Dedifferentiated amniotic fluid mesenchymal stem cell (primary cell): Measurements from ENCODE around the gene RBM14.
"Not testable (repeated sequence)": the region's sequence is repeated elsewhere in the genome, so short reads cannot be mapped to it uniquely, and the experiment has no call there.

Source experiments
- DNase-seq: peaks from one replicate; pipeline ENCODE4 v3.0.0-alpha.2; 2016; ENCODE audit errors: extremely low spot score

RBM14 gene, protein sequence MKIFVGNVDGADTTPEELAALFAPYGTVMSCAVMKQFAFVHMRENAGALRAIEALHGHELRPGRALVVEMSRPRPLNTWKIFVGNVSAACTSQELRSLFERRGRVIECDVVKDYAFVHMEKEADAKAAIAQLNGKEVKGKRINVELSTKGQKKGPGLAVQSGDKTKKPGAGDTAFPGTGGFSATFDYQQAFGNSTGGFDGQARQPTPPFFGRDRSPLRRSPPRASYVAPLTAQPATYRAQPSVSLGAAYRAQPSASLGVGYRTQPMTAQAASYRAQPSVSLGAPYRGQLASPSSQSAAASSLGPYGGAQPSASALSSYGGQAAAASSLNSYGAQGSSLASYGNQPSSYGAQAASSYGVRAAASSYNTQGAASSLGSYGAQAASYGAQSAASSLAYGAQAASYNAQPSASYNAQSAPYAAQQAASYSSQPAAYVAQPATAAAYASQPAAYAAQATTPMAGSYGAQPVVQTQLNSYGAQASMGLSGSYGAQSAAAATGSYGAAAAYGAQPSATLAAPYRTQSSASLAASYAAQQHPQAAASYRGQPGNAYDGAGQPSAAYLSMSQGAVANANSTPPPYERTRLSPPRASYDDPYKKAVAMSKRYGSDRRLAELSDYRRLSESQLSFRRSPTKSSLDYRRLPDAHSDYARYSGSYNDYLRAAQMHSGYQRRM

DNA sequence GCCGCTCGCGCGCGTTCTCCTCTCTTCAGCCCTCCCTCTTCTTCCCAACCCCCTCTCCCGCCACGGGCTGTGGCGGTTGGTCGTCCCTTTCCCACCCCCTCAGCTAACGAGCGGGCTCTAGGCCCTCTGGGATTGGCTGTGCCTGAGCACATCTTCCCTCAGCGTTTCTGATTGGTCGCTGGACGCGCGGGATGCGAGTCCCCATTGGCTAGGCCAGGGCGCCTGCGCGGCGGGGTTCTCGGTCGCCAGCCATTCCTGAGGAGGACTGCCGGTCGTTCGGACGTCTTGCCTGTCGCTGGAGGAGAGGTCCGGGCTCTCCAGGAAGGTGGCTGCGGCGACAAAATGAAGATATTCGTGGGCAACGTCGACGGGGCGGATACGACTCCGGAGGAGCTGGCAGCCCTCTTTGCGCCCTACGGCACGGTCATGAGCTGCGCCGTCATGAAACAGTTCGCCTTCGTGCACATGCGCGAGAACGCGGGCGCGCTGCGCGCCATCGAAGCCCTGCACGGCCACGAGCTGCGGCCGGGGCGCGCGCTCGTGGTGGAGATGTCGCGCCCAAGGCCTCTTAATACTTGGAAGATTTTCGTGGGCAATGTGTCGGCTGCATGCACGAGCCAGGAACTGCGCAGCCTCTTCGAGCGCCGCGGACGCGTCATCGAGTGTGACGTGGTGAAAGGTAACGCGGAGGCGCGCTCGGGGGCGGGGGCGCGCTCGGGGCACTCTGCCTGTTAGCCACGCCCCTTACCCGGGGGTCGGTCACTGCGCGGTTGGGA is at the start of gene RBM14:
Gene RBM14, plus strand, starts transcription at position 252 of the 776 bp plus-strand sequence. Its CDS starts 91 bp downstream, at position 343.
- peak; percentile 99 for DNase-seq

DNA sequence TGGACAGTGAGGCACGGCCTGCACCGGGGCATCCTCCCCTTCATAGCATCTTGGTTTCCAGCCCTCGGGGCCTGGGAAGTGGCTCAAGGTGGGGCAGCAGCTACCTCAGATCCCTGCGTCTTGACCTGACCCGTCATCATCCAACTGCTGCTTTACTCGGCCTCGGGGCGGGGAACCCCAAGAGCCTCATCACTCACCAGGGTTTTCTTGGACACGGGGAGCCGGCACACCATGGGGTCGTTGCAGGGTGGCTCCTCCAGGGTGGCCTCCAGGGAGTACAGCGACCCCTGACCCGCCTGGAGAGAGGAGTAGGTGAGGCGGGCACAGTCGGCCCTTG is 48.7 kb upstream of the RBM14 start:
- DNase-seq = no peak

DNA sequence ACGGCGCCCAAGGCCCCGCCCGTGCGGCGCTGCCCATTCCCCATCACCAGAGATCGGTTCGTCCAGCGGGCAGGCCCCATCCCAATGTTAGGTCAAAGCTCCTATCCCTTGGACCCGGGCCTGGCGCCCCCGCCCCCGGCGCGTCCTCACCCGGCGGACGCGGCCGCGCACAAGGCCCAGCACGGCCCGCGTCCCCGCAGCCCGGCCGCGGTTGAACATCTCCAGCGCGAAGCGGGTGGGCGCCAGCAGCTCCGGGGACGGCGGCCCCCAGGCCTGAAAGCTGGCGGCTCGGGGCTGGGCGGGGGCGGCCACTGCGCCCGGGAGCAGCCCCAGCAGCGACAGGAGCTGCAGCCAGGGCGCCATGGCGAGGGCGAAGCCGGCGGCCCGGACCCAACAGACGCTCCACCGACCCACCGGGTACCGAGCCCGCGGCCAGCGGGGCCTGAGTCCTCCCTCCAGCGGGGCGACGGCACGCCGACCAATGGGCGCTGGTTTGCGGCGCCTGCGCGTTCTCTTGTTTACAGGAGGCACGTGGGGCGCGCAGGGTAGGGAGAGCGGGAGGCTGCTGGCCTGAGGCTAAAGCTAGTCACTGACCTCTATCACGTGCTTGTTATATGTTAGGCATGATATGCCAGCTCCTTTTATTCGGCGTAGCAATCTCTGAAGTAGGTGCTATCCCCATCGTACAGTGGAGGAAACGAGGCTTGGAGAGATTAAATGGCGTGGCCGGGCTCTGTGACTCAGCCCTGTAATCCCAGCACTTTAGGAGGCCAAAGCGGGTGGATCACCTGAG is 48.1 kb upstream of the RBM14 start, which contains the start of gene CTSF:
Gene CTSF, minus strand, starts transcription at position 483 of the 793 bp plus-strand sequence. Its CDS starts 120 bp downstream, at position 363.
- peak; percentile 59 for DNase-seq

DNA sequence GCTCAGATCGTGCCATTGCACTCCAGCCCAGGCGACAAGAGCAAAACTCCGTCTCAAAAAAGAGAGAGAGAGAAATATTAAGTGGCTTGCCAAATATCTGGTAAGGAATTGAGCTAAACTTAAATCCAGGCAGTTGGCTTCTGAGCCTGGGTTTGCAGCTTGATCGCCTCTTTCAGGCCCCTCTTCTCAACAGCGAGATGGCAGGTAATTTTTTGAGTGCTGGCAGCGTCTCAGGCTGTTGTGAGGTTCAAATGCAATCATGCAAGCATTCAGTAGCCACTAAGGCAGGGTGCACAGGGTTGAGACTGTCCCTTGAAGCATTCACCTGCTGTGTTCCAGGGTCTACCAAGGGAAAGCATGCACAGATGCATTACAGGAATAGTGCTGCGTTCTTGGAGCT is 47.4 kb upstream of the RBM14 start:
- DNase-seq = no peak

DNA sequence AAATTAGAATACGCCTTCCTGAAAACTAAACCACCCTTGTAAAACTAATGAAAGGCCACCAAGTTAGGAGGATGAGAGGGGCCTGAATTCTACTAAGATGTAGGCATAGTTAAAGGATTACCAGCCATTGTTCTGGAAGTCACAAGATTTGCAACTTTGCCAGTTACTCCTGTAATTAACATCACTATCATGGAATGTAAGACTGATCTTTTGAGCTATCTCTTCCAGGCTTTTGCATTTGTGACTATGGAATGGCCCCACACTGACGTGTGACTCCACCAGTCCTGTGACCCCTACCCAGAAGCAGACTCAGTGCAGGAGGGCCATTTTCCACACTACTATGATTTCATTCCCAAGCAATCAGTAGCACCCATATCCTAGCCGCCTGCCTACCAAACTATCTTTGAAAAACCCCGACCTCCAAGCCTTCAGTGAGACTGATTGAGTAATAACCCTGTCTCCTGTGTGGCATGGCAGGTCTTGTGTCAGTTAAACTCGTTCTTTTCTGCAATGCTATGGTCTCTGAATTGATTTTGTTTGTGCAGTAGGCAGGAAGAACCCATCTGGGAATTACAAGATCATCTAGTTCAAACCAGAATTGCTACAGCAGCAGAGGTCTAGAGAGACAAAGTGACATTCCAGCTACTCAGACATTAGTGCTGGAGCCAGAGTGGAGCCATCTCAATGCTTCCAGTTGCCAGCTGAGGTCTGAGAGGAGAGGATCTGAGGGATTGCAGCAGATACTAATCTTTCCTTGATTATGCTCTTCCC is 46.2 kb upstream of the RBM14 start:
- no peak for DNase-seq

DNA sequence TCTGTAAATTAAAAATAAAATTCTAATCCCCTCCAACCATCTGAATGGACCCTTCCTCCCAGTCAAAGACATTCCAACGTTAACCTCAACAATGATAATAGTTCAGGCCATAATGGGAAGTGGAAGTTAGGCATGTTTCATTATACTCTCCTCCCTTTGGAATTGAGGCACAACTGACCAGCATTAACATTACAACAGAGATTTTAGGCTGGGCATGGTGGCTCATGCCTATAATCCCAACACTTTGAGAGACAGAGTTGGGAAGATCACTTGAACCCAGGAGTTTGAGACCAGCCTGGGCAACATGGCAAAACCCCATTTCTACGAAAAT is 45.6 kb upstream of the RBM14 start:
- DNase-seq = no peak

DNA sequence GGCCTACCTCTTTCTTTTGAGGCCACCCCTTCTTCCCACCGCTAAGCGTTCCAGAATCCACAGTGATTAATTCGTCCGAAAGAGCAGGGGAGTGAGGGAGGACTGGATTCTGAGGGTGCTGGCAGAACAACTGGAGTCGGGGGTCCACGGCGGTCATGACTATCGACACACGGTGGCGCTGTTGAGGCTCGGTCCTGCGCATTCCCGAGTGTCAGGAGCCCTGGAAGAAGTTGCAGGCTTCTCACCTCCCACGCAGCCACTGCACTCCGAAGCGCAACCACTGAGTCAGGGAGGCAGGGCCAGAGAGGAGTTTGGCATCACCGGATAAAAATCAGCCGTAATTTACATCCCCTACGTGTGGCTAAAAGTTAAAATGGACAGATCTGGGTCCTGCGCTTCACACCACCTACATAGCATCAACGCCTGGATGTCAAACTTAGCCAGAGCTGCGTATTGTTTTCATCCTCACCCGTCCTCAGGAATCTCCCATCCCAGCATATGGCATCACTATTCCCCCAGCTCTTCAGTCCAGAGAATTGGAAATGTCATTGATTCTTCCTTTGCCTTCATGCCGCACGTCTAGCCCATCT is 37.3 kb upstream of the RBM14 start:
- DNase-seq = peak; percentile 79

DNA sequence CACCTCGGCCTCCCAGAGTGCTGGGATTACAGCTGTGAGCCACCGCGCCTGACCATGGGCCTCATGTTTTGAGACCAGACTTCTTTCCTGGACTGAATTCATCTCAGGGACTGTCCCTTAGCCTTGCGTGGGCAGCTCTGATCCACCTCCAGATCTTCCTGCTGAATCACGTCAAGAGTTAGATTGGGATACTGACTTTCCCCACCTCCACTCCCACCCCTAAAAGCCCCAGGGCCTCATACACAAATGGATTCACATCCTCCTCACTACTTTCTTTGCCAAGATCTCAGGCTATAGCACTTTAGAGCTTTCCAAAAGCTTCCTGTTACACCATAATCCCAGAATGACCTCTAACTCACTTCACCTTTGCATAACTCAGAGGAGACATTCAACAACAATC is 35.6 kb upstream of the RBM14 start:
- DNase-seq = no peak

DNA sequence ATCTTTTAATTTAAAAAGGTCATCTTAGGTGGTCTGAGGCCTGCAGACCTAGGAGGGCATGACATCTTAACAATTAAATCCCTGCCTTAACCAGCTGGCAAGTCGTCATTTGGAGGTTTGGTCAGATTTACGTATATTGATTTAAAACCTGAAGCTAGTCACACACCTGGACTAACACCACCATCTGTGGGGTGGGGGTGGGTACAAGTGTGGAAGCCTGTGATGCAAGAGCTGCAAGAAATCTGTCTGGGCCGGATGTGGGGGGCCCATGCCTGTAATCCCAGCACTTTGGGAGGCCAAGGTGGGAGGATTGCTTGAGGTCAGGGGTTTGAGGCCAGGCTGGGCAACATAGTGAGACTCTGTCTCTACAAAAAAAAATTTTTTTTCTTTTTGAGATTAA is 35.2 kb upstream of the RBM14 start:
- DNase-seq = no peak

DNA sequence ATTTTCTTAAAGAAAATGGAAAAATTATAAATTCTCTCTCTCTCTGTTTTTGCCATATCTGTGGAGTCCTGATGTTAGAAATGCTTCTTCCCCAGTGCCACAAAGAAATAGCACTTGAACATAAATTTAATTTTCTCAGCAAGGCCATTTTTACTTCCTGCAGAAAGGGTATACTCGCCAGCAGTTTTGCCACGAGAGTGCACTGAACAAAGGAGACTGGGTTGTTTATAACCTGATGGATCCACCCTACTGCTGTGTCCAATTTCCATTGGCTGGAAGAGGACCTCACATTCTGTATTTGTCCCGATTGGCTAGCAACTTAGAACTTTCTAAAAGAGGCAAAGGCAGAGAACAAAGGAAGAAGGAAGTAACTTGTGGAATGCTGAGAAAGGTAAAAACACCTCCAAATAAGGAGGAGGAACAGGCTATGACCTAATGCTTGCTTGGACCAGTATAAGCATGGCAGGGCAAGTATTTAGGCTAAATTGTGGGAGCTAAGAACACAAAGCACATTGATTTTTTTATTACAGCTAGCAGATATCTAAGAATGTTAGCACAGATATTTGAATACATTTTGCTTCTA is 33.8 kb upstream of the RBM14 start:
- DNase-seq = not testable (repeated sequence)

DNA sequence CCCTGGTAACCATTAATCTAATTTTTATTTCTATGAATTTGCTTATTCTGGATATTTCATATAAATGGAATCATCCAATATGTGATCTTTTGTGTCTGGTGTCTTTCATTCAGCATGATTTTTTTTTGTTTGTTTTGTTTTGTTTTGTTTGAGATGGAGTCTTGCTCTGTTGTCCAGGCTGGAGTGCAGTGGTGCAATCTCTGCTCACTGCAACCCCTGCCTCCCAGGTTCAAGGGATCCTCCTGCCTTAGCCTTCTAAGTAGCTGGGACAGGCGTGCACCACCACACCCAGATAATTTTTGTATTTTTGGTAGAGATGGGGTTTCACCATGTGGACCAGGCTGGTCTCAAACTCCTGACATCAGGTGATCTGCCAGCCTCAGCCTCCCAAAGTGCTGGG is 31.0 kb upstream of the RBM14 start:
- not testable (repeated sequence) for DNase-seq

DNA sequence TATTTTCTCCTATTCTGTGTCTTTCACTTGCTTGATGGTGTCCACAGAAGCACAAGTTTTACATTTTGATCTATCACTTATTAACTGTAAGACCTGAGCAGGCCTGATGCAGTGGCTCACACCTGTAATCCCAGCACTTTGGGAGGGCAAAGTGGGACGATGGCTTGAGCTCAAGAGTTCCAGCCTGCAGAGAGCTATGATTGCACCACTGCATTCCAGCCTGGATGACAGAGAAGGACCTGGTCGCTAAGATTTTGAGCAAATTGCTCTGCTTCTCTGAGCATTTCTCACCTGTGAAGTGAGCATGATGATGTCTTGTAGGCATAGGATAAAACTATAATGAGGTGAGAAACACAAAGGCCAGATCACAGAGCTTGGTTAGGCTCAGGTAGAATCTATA is 30.3 kb upstream of the RBM14 start:
- DNase-seq = no peak

DNA sequence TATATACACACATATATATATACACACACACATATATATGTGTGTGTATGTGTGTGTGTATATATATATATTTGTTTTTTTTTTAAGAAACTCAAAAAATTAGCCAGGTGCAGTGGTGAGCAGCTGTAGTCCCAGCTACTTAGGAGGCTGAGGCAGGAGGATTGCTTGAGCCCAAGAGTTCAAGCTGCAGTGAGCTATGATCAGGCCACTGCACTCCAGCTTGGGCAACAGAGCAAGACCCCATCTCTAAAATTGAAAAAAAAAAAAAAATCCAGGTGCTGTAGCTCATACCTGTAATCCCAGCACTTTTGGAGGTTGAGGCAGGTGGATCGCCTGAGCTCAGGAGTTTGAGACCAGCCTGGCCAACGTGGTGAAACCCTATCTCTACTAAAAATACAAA is 27.1 kb upstream of the RBM14 start:
- not testable (repeated sequence) for DNase-seq

DNA sequence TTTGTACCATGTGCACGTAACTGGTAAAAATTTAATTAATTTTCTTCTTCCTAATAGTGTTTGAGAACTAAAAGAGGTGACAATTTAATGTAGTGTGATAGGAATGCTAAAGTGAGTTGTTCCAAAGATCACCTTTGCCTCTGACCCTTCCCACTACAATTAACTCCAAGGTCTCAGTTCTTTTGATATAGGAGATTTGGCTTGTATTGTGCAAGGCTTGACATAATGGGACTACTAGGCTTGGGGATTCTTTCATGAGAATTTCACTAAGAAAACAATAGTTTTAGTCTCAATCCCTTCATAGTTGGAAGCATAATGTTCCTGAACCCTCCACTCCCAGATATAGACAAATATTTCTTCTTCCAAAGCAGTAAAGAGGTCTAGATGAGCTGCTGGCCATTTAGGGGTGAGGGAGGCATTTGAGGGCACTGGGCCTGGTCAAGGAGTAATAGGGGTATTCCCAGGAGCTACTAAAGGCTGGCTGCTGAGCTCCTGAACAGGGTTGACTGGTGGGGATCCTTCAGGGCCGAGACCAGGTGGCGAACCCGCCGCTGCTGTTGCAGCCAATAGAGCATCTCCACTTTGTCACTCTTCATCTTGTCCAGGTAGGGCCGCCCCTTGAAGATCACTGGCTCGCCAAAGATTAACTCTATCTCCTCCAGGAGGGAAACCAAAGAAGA is 26.3 kb upstream of the RBM14 start:
- DNase-seq = no peak

DNA sequence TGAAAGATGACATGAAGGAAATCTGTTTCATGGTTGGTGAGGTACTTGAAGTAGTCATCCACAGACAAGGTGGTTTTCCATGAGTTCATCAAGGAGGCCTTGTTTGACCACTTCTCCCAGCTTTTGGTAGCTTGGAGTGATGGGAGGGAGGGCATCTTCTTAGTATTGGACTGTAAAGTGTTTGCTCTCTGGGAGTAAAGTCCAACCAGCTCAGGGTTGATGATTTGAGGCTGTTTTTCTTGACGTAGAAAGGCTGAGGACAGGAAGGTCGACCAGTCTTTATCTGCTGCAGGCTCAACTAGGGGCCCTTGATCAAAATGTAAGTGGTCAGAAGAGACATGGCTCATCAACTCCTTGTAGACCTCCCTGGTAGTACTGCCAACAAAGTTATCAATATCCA is 25.3 kb upstream of the RBM14 start:
- DNase-seq = no peak

DNA sequence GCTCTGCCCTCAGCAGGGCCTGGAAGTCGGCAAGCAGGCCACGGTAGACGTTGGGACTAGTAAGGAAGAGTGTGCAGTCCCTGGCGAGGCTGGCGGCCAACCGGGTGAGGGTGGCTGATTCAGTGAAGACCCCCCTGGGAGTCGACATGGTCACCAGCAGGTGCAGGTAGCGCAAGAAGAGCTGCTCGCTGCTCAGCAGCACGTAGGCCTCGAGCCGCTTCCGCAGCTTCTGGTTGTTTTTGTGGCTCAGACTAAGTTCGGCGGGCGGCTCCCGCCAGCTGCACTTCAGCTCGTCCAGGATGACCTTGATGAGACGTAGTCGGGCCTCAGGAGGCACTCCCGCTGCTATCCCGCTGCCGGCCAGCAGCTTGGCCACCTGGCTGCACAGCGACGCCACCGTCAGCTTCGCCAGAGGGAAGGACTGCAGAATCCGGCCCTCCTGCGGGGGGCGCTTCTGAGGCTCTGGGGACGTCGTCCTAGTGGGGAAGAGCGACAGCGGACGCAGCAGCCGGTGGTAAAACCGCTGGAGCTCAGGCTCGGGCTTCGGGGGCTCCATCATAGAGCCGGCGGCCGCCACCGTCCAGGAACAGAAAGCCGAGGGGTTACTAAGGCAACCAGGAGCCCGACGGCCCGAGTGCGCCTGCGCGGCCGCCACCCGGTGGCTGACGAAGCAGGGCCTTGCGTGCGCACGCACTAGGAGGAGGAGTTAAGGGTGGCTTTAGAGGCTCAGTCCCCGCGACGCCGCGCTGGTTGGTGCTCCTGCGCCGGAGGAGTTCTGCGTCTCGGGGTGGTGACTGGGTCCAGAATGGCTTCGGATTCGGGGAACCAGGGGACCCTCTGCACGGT is 23.8 kb upstream of the RBM14 start, which contains the start of the genes CCDC87 and CCS:
Gene CCDC87, minus strand, starts transcription at position 607 of the 846 bp plus-strand sequence. Its CDS starts 48 bp downstream, at position 559.
Gene CCS, plus strand, starts transcription at position 729 of the 846 bp plus-strand sequence. Its CDS starts 77 bp downstream, at position 806.
- peak; percentile 94 for DNase-seq

DNA sequence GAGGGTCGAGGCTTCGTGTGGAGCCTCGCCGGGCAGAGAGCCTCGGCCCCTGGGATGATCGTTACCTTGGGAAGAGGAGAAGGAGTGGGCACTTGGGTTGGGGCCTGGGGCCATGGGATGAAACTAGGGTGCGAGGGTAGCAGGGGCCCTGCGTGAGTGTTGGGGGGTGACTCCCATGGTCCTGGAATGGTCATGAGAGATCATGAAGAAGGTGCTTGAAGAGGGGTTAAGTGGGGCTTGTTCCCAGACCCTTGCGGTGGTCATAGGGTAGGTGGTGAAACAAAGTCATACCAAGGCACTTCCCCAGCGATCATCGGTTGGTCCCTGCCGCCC is 23.2 kb upstream of the RBM14 start:
- DNase-seq = no peak

DNA sequence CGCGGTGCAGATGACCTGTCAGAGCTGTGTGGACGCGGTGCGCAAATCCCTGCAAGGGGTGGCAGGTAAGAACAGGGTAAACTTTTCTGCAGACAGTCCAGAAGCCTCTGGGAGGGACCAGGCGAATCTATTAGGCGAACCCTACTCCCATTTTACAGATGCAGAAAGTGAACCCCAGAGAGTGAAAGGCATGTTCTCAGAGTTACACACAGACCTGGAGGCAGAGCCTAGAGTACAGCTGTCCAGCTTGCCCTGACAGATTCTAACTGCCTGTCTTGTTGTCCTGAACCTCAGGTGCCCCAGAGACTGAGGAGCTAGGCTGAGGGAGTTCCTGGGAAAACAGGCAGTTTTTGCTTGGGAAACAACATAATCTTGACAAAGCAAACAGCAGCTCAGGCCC is 22.8 kb upstream of the RBM14 start:
- no peak for DNase-seq
